Natural killer cell (primary cell): Measurements from ENCODE around the gene THYN1. TPM values are rescaled to one million over a fixed set of nuclear protein-coding genes. Genes with fewer than 3 reads are reported as not detected.
"Not testable (repeated sequence)": the region's sequence is repeated elsewhere in the genome, so short reads cannot be mapped to it uniquely, and the experiment has no call there.

Experiments
- ATAC-seq, 3 donors: fragments of 150-1000 bp in 2 of 3; fragments of 200-7000 bp in 1 of 3; cut with Tn5 transposase; 1 replicate in 1 of 3; 2 replicates in 2 of 3; pipeline ENCODE4 v1.10.0; 2021; ENCODE audit warnings: mild to moderate bottlenecking in 2 of 3, moderate library complexity in 2 of 3
- DNase-seq, 2 donors: peaks; one replicate each; pipeline versions ENCODE4 v3.0.0 to v3.0.0-alpha.2; 2013 to 2021; ENCODE audit warnings: mixed read lengths in 1 of 2
- H3K27ac ChIP-seq: one replicate; pipeline ENCODE4 v1.5.1; 2013; ENCODE audit warnings: mild to moderate bottlenecking, low read length
- H3K27me3 ChIP-seq: one replicate; pipeline ENCODE4 v1.6.1; 2013; ENCODE audit warnings: low read length; ENCODE audit not compliant: control insufficient read depth, insufficient read depth
- H3K36me3 ChIP-seq: one replicate; pipeline ENCODE4 v1.6.1; 2013; ENCODE audit warnings: low read length; ENCODE audit not compliant: control insufficient read depth, insufficient read depth
- H3K4me1 ChIP-seq: one replicate; pipeline ENCODE4 v1.6.1; 2013; ENCODE audit warnings: low read length; ENCODE audit not compliant: control insufficient read depth, insufficient read depth
- H3K4me3 ChIP-seq: one replicate; pipeline ENCODE4 v1.5.1; 2013; ENCODE audit warnings: low read length
- H3K9me3 ChIP-seq: one replicate; pipeline ENCODE4 v1.6.1; 2013; ENCODE audit warnings: low read length; ENCODE audit not compliant: control insufficient read depth, insufficient read depth
- H3K27ac Mint-ChIP-seq, 2 donors: one replicate each; pipeline ENCODE4 v1.8.0; 2022; ENCODE audit warnings: mild to moderate bottlenecking in 2 of 2, mixed read lengths in 2 of 2, moderate library complexity in 1 of 2
- H3K27me3 Mint-ChIP-seq, 2 donors: one replicate each; pipeline ENCODE4 v1.8.0; 2022; ENCODE audit warnings: low read depth in 2 of 2, mixed read lengths in 2 of 2
- H3K36me3 Mint-ChIP-seq: one replicate; pipeline ENCODE4 v1.8.0; 2022; ENCODE audit warnings: mixed read lengths
- H3K4me1 Mint-ChIP-seq, 2 donors: one replicate each; pipeline ENCODE4 v1.8.0; 2022; ENCODE audit warnings: mixed read lengths in 2 of 2
- H3K4me3 Mint-ChIP-seq: one replicate; pipeline ENCODE4 v1.8.0; 2022; ENCODE audit warnings: mild to moderate bottlenecking, moderate library complexity, mixed read lengths
- H3K9me3 Mint-ChIP-seq, 2 donors: one replicate each; pipeline ENCODE4 v1.8.0; 2022; ENCODE audit warnings: mixed read lengths in 2 of 2
- CTCF ChIP-seq: fragments of 200-600 bp; IDR thresholded peaks from one replicate; pipeline ENCODE4 v1.8.0; 2022; ENCODE audit warnings: antibody characterized with exemption
- WGBS: methylation state at CpG from one replicate; pipeline ENCODE4 v1.1.7; 2013; ENCODE audit warnings: missing lambda C conversion rate; ENCODE audit not compliant: insufficient coverage; 5-methylcytosine and 5-hydroxymethylcytosine counted together
- intact Hi-C: fragments of 100-400 bp; cut with micrococcal nuclease; formaldehyde crosslinking; loops from one replicate; pipeline ENCODE4 v1.14.2; 2022
- total RNA-seq, 4 donors: library from RNA; stranded (reverse); fragments of 120-200 nt in 1 of 4; gene quantifications; one replicate each; pipeline versions ENCODE4 v1.2.3 to v1.2.4, GENCODE V29; 2013 to 2022

Gene THYN1
- total RNA-seq, 3 donors from 2014 or later (not counting 1 experiment from before 2014, with no cell fraction given): 21.6 to 25.4 (median 24.0) TPM

- Histone ChIP-seq H3K36me3 (no peaks in the 10 kb centered on the region), H3K4me1 (no peaks in the 10 kb centered on the region), H3K27me3 (no peaks in the 10 kb centered on the region), H3K4me3 (no peak overlapping the region), H3K27ac (no peak overlapping the region), H3K9me3 (no peaks in the 10 kb centered on the region)
- no peak for DNase-seq
- no peak overlapping the region for H3K27ac Mint-ChIP-seq
- ATAC-seq: no peak
- no peaks in the 10 kb centered on the region for H3K4me1 Mint-ChIP-seq
- no peaks in the 10 kb centered on the region for H3K9me3 Mint-ChIP-seq
- no peak overlapping the region for H3K4me3 Mint-ChIP-seq
- H3K27me3 Mint-ChIP-seq: peaks cover 7 to 18% of the 10 kb centered on the region in 2 donors
- WGBS: 83% methylated on average over 4 of the region's 4 CpGs
- no peak for TF ChIP-seq CTCF
- no peaks in the 10 kb centered on the region for H3K36me3 Mint-ChIP-seq
- intact Hi-C loops: no loop called here
Observed at GRCh38 chr11:134289167-134289566, 36.0 kb upstream of the THYN1 start.

DNA sequence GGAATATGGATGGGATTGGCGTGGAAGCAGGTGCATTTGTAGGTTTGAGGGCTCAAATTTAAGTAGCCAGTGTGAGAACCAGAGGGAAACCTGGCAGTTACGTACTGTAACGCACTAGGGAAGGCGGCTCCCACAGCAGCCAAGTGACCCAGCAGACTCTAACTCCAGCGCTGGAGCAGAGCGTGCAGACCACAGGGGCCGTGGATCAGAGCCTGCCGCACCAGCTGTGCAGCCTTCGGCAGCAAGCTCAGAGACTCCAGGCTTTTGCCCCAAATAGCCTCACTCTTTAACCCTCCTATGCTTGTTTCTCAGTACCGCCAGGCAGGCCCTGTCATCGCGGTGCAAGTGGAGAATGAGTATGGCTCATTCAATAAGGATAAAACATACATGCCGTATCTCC lies 35.3 kb upstream of the THYN1 start:
- H3K27me3 Mint-ChIP-seq: peaks cover 12 to 23% of the 10 kb centered on the region in 2 donors
- intact Hi-C loops: no loop called here
- no peak for DNase-seq
- Histone ChIP-seq H3K4me1 (no peaks in the 10 kb centered on the region), H3K4me3 (no peak overlapping the region), H3K9me3 (no peaks in the 10 kb centered on the region), H3K27ac (no peak overlapping the region), H3K27me3 (no peaks in the 10 kb centered on the region), H3K36me3 (no peaks in the 10 kb centered on the region)
- no peaks in the 10 kb centered on the region for H3K36me3 Mint-ChIP-seq
- no peak overlapping the region for H3K27ac Mint-ChIP-seq
- no peak for ATAC-seq
- WGBS: 93% methylated on average over 13 of the region's 13 CpGs
- no peaks in the 10 kb centered on the region for H3K9me3 Mint-ChIP-seq
- H3K4me1 Mint-ChIP-seq: no peaks in the 10 kb centered on the region
- no peak for TF ChIP-seq CTCF
- H3K4me3 Mint-ChIP-seq: no peak overlapping the region

- Mint-ChIP-seq H3K36me3 (no peaks in the 10 kb centered on the region), H3K4me1 (no peaks in the 10 kb centered on the region), H3K27ac (no peak overlapping the region), H3K9me3 (no peaks in the 10 kb centered on the region), H3K4me3 (no peak overlapping the region), H3K27me3 (peaks cover 13 to 23% of the 10 kb centered on the region in 2 donors)
- no peaks in the 10 kb centered on the region for H3K4me1 ChIP-seq
- H3K4me3 ChIP-seq: no peak overlapping the region
- no peak for TF ChIP-seq CTCF
- H3K36me3 ChIP-seq: no peaks in the 10 kb centered on the region
- no peak overlapping the region for H3K27ac ChIP-seq
- H3K27me3 ChIP-seq: no peaks in the 10 kb centered on the region
- H3K9me3 ChIP-seq: no peaks in the 10 kb centered on the region
- ATAC-seq: no peak
- DNase-seq: no peak
- intact Hi-C loops: no loop called here
- 93% methylated on average over 12 of the region's 12 CpGs for WGBS
Observed at GRCh38 chr11:134287561-134287960, 34.4 kb upstream of the THYN1 start.

GRCh38 chr11:134284349-134284748 lies 31.2 kb upstream of the THYN1 start:
- H3K4me3 ChIP-seq, H3K36me3 Mint-ChIP-seq, intact Hi-C loops, ATAC-seq, H3K4me3 Mint-ChIP-seq, H3K9me3 Mint-ChIP-seq, H3K4me1 ChIP-seq, H3K27ac Mint-ChIP-seq, H3K36me3 ChIP-seq, H3K4me1 Mint-ChIP-seq, DNase-seq, H3K9me3 ChIP-seq, H3K27me3 ChIP-seq, H3K27ac ChIP-seq: not testable (repeated sequence)
- peaks cover 22 to 32% of the 10 kb centered on the region in 2 donors for H3K27me3 Mint-ChIP-seq
- 92% methylated on average over 5 of the region's 5 CpGs for WGBS
